Mesodermal cell (in vitro differentiated cells): ENCODE measurements around the gene VAMP5.
"Not testable (repeated sequence)": the region's sequence is repeated elsewhere in the genome, so short reads cannot be mapped to it uniquely, and the experiment has no call there.

Experiments
- H3K27ac ChIP-seq: 2 replicates; pipeline ENCODE4 v1.7.0; 2013; ENCODE audit warnings: mild to moderate bottlenecking, low read depth, low read length, moderate library complexity; ENCODE audit not compliant: severe bottlenecking
- H3K36me3 ChIP-seq: 2 replicates; pipeline ENCODE4 v1.7.1; 2013; ENCODE audit warnings: mild to moderate bottlenecking, low read length, moderate library complexity; ENCODE audit not compliant: control insufficient read depth, insufficient read depth
- H3K4me1 ChIP-seq: one replicate; pipeline ENCODE4 v1.7.1; 2013; ENCODE audit warnings: mild to moderate bottlenecking, low read length; ENCODE audit not compliant: insufficient read depth, control insufficient read depth, poor library complexity, severe bottlenecking
- H3K4me3 ChIP-seq: 2 replicates; pipeline ENCODE4 v1.7.0; 2013; ENCODE audit warnings: low read length, control low read depth, mild to moderate bottlenecking; ENCODE audit not compliant: insufficient read depth, poor library complexity, severe bottlenecking; ENCODE audit errors: extremely low read depth
- H3K9me3 ChIP-seq: 2 replicates; pipeline ENCODE4 v1.7.1; 2013; ENCODE audit warnings: mild to moderate bottlenecking, low read length, moderate library complexity; ENCODE audit not compliant: control insufficient read depth
- WGBS, 2 experiments: methylation state at CpG; one replicate each; pipeline ENCODE4 v1.1.5; 2013; ENCODE audit warnings: missing lambda C conversion rate in 2 of 2; ENCODE audit not compliant: insufficient coverage in 2 of 2; 5-methylcytosine and 5-hydroxymethylcytosine counted together

VAMP5 gene

GRCh38 chr2:85602476-85603234 is 18.4 kb downstream of the VAMP5 start, which contains the start of gene TMEM150A:
TSS of gene TMEM150A (minus strand) at chr2:85602698. CDS start at chr2:85601948, 750 bp downstream.
- peaks cover 35% of the 10 kb centered on the region for H3K36me3 ChIP-seq
- H3K9me3 ChIP-seq = no peaks in the 10 kb centered on the region
- H3K4me3 ChIP-seq = peak within 1 kb of the TSS; percentile 82
- peaks cover 16% of the 10 kb centered on the region for H3K4me1 ChIP-seq
- H3K27ac ChIP-seq = peak within 1 kb of the TSS; percentile 60
- 0% methylated on average over 58 to 64 of the region's 73 CpGs for WGBS, 2 experiments

DNA sequence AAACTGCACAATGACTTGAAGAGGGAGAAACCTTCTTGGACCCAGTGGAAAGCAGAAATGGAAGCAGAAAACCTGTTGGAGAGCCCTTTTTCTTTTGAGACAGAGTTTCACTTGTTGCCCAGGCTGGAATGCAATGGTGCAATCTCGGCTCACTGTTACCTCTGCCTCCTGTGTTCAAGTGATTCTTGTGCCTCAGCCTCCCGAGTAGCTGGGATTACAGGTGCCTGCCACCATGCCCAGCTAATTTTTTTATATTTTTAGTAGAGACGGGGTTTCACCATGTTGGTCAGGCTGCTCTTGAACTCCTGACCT is 19.9 kb downstream of the VAMP5 start:
- Histone ChIP-seq H3K4me1 (peaks cover 21% of the 10 kb centered on the region), H3K36me3 (peaks cover 34% of the 10 kb centered on the region)
- H3K27ac ChIP-seq, H3K9me3 ChIP-seq, H3K4me3 ChIP-seq: not testable (repeated sequence)
- WGBS, 2 experiments = 86 to 100% methylated on average over 2 to 3 of the region's 3 CpGs

- Histone ChIP-seq H3K9me3 (no peaks in the 10 kb centered on the region), H3K4me1 (peaks cover 21% of the 10 kb centered on the region), H3K27ac (no peak overlapping the region), H3K36me3 (peaks cover 32% of the 10 kb centered on the region), H3K4me3 (no peak overlapping the region)
- WGBS, 2 experiments = 94 to 100% methylated on average over 2 to 3 of the region's 6 CpGs
Observed at GRCh38 chr2:85604568-85605339, 20.5 kb downstream of the VAMP5 start.

- no peaks in the 10 kb centered on the region for H3K9me3 ChIP-seq
- peak overlapping the region; percentile 62 for H3K27ac ChIP-seq
- peaks cover 39% of the 10 kb centered on the region for H3K36me3 ChIP-seq
- H3K4me1 ChIP-seq = peaks cover 21% of the 10 kb centered on the region
- no peak overlapping the region for H3K4me3 ChIP-seq
- 91 to 93% methylated on average over 3 of the region's 4 CpGs for WGBS, 2 experiments
Observed at GRCh38 chr2:85605406-85606115, 21.3 kb downstream of the VAMP5 start.

GRCh38 chr2:85606116-85606455 is 21.9 kb downstream of the VAMP5 start:
- no peak overlapping the region for H3K4me3 ChIP-seq
- WGBS, 2 experiments = 94 to 97% methylated on average over 7 of the region's 7 CpGs
- no peaks in the 10 kb centered on the region for H3K9me3 ChIP-seq
- peaks cover 37% of the 10 kb centered on the region for H3K36me3 ChIP-seq
- H3K27ac ChIP-seq = peak overlapping the region; percentile 62
- H3K4me1 ChIP-seq = peaks cover 21% of the 10 kb centered on the region

GRCh38 chr2:85607268-85608215 is 23.3 kb downstream of the VAMP5 start:
- Histone ChIP-seq H3K36me3 (peaks cover 37% of the 10 kb centered on the region), H3K4me1 (peaks cover 21% of the 10 kb centered on the region), H3K9me3 (no peaks in the 10 kb centered on the region), H3K27ac (no peak overlapping the region), H3K4me3 (no peak overlapping the region)
- WGBS, 2 experiments = 94 to 98% methylated on average over 5 to 7 of the region's 9 CpGs

GRCh38 chr2:85611217-85611704 is 27.0 kb downstream of the VAMP5 start:
- H3K4me1 ChIP-seq = peaks cover 8% of the 10 kb centered on the region
- no peaks in the 10 kb centered on the region for H3K9me3 ChIP-seq
- peak overlapping the region; percentile 92 for H3K4me3 ChIP-seq
- peaks cover 30% of the 10 kb centered on the region for H3K36me3 ChIP-seq
- peak overlapping the region; percentile 86 for H3K27ac ChIP-seq
- WGBS, 2 experiments = 14% methylated on average over 15 to 24 of the region's 24 CpGs

- WGBS, 2 experiments = 13 to 21% methylated on average over 48 to 52 of the region's 73 CpGs
- H3K36me3 ChIP-seq = peaks cover 31% of the 10 kb centered on the region
- peak within 1 kb of the TSS; percentile 92 for H3K4me3 ChIP-seq
- H3K4me1 ChIP-seq = peaks cover 8% of the 10 kb centered on the region
- no peaks in the 10 kb centered on the region for H3K9me3 ChIP-seq
- peak within 1 kb of the TSS; percentile 86 for H3K27ac ChIP-seq
Observed at GRCh38 chr2:85611705-85612587, 27.7 kb downstream of the VAMP5 start, which contains the start of gene C2orf68. TSS of gene C2orf68 (minus strand) at chr2:85612066. CDS start at chr2:85611984, 82 bp downstream.

GRCh38 chr2:85613717-85614515 is 29.7 kb downstream of the VAMP5 start:
- Histone ChIP-seq H3K9me3 (no peaks in the 10 kb centered on the region), H3K4me3 (no peak overlapping the region), H3K4me1 (no peaks in the 10 kb centered on the region), H3K27ac (no peak overlapping the region), H3K36me3 (peaks cover 28% of the 10 kb centered on the region)
- 97% methylated on average over 6 of the region's 10 CpGs for WGBS, 2 experiments
